WTC11 (cell line): ENCODE results near the gene MAP1LC3C. TPM values are rescaled to one million over a fixed set of nuclear protein-coding genes. Genes with fewer than 3 reads are reported as not detected.

Experiments used
- ATAC-seq: fragments of 200-7000 bp; cut with Tn5 transposase; 2 replicates; pipeline ENCODE4 v1.10.0; 2021; ENCODE audit warnings: mild to moderate bottlenecking, moderate library complexity
- CTCF ChIA-PET: fragments of 300-600 bp; sonication (Branson Sonifier 250); formaldehyde crosslinking; loops from one replicate; lab custom pipeline; 2021; ENCODE audit warnings: antibody characterized with exemption; lab: Charles Lee
- POLR2A ChIA-PET: fragments of 350-600 bp; sonication (Branson Sonifier 250); formaldehyde crosslinking; loops from one replicate; lab custom pipeline; 2021; ENCODE audit warnings: antibody characterized with exemption; lab: Charles Lee
- DNase-seq: peaks from one replicate; pipeline ENCODE4 v3.0.0; 2021; ENCODE audit warnings: low spot score
- H3K27ac Mint-ChIP-seq: 2 replicates; pipeline ENCODE4 v1.8.0; 2021; ENCODE audit warnings: mixed read lengths
- H3K27me3 Mint-ChIP-seq: 2 replicates; pipeline ENCODE4 v1.8.0; 2021; ENCODE audit warnings: low read depth, mild to moderate bottlenecking, moderate library complexity, mixed read lengths
- H3K36me3 Mint-ChIP-seq: 2 replicates; pipeline ENCODE4 v1.8.0; 2021; ENCODE audit warnings: mixed read lengths
- H3K4me1 Mint-ChIP-seq: 2 replicates; pipeline ENCODE4 v1.8.0; 2022; ENCODE audit warnings: mixed read lengths
- H3K4me3 Mint-ChIP-seq: 2 replicates; pipeline ENCODE4 v1.8.0; 2021; ENCODE audit warnings: mild to moderate bottlenecking, moderate library complexity, mixed read lengths
- H3K9me3 Mint-ChIP-seq: 2 replicates; pipeline ENCODE4 v1.8.0; 2021; ENCODE audit warnings: mixed read lengths
- JUN ChIP-seq: sonication (generic); formaldehyde crosslinking; IDR thresholded peaks from 2 replicates; pipeline ENCODE4 v1.8.0; 2023; ENCODE audit warnings: mild to moderate bottlenecking, missing genetic modification reagents
- KAT7 ChIP-seq: sonication (generic); formaldehyde crosslinking; IDR thresholded peaks from 2 replicates; pipeline ENCODE4 v1.8.1; 2023; ENCODE audit warnings: missing genetic modification reagents, mild to moderate bottlenecking, borderline replicate concordance
- RORB ChIP-seq: fragments of 250-450 bp; sonication (Bioruptor Pico); IDR thresholded peaks from 2 replicates; pipeline ENCODE4 v1.9.0; 2021; ENCODE audit warnings: mild to moderate bottlenecking
- SMAD3 ChIP-seq: sonication (generic); formaldehyde crosslinking; IDR thresholded peaks from 2 replicates; pipeline ENCODE4 v1.8.0; 2022; ENCODE audit warnings: missing genetic modification reagents, mild to moderate bottlenecking, borderline replicate concordance
- SP1 ChIP-seq: sonication (generic); formaldehyde crosslinking; conservative IDR thresholded peaks from 2 replicates; pipeline ENCODE4 v1.8.1; 2022; ENCODE audit warnings: missing genetic modification reagents
- TP53 ChIP-seq: sonication (generic); formaldehyde crosslinking; IDR thresholded peaks from 2 replicates; pipeline ENCODE4 v1.8.1; 2023; ENCODE audit warnings: mild to moderate bottlenecking, missing genetic modification reagents
- ZNF121 ChIP-seq: sonication (generic); formaldehyde crosslinking; IDR thresholded peaks from 2 replicates; pipeline ENCODE4 v1.8.0; 2023; ENCODE audit warnings: missing genetic modification reagents
- ZNF138 ChIP-seq: sonication (generic); formaldehyde crosslinking; conservative IDR thresholded peaks from 2 replicates; pipeline ENCODE4 v1.8.1; 2022; ENCODE audit warnings: mild to moderate bottlenecking, moderate library complexity, missing genetic modification reagents
- ZNF317 ChIP-seq: sonication (generic); formaldehyde crosslinking; IDR thresholded peaks from 2 replicates; pipeline ENCODE4 v1.8.1; 2023; ENCODE audit warnings: low read depth, mild to moderate bottlenecking, moderate library complexity, missing genetic modification reagents, borderline replicate concordance
- ZNF416 ChIP-seq: fragments of 250-450 bp; sonication (Bioruptor Pico); IDR thresholded peaks from 2 replicates; pipeline ENCODE4 v1.9.0; 2021; ENCODE audit warnings: mild to moderate bottlenecking, inconsistent platforms
- total RNA-seq: library from RNA; stranded (reverse); gene quantifications from 3 replicates; pipeline ENCODE4 v1.2.3, GENCODE V29; 2021
- TF ChIP-seq, protein P1 (sequence below): fragments of 250-450 bp; sonication (Bioruptor Pico); IDR thresholded peaks from 2 replicates; pipeline ENCODE4 v1.9.0; 2021; ENCODE audit warnings: moderate library complexity, mild to moderate bottlenecking, inconsistent platforms, borderline replicate concordance
- TF ChIP-seq, protein P2 (sequence below): sonication (generic); formaldehyde crosslinking; IDR thresholded peaks from 2 replicates; pipeline ENCODE4 v1.8.1; 2023; ENCODE audit warnings: mild to moderate bottlenecking, missing genetic modification reagents, moderate library complexity
- TF ChIP-seq, protein P3 (sequence below): sonication (generic); formaldehyde crosslinking; IDR thresholded peaks from 2 replicates; pipeline ENCODE4 v1.8.1; 2023; ENCODE audit warnings: mild to moderate bottlenecking, missing genetic modification reagents, moderate library complexity
- TF ChIP-seq, protein P4 (sequence below): sonication (generic); formaldehyde crosslinking; IDR thresholded peaks from 2 replicates; pipeline ENCODE4 v1.8.1; 2023; ENCODE audit warnings: mild to moderate bottlenecking, missing genetic modification reagents, borderline replicate concordance
- TF ChIP-seq, protein P5 (sequence below): fragments of 250-450 bp; sonication (Bioruptor Pico); IDR thresholded peaks from 2 replicates; pipeline ENCODE4 v1.8.0; 2021; ENCODE audit warnings: mild to moderate bottlenecking
- TF ChIP-seq, protein P6 (sequence below): fragments of 250-450 bp; sonication (Bioruptor Pico); IDR thresholded peaks from 2 replicates; pipeline ENCODE4 v1.9.0; 2021; ENCODE audit warnings: mild to moderate bottlenecking, borderline replicate concordance
- TF ChIP-seq, protein P7 (sequence below): sonication (generic); formaldehyde crosslinking; conservative IDR thresholded peaks from 2 replicates; pipeline ENCODE4 v1.8.1; 2022; ENCODE audit warnings: mild to moderate bottlenecking, missing genetic modification reagents
- TF ChIP-seq, protein P8 (sequence below): sonication (generic); formaldehyde crosslinking; IDR thresholded peaks from 2 replicates; pipeline ENCODE4 v1.8.0; 2023; ENCODE audit warnings: missing genetic modification reagents, mild to moderate bottlenecking, borderline replicate concordance

MAP1LC3C gene
- total RNA-seq, 1 experiment from 2014 or later = 1.5 TPM

DNA sequence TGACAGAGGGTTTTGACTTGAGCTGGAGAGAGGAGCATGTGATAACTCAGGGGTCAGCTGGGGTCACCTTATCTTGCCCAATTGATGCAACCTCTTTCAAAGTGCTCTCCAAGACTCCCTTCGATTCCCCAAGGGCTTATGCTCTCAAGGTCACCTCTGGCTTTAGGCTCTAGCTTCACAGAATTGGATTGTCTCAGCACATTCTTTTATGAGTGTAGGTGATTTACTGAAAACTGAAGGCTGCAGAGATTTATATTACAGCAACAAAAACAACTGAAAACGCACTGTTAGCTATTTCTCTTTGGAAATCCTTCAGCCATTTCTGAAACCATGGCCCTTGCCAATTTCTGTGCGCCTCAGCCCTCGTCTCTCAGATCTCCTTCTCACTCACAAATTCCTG, 34.5 kb upstream of the MAP1LC3C start (continued):
- TF ChIP-seq, protein P1, sequence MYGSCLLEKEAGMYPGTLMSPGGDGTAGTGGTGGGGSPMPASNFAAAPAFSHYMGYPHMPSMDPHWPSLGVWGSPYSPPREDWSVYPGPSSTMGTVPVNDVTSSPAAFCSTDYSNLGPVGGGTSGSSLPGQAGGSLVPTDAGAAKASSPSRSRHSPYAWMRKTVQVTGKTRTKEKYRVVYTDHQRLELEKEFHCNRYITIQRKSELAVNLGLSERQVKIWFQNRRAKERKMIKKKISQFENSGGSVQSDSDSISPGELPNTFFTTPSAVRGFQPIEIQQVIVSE (CRISPR knock-in tag) = no peak
- TF ChIP-seq TP53 (CRISPR knock-in tag) = no peak
- TF ChIP-seq JUN (CRISPR knock-in tag) = no peak
- TF ChIP-seq ZNF121 (CRISPR knock-in tag) = no peak
- TF ChIP-seq, protein P2, sequence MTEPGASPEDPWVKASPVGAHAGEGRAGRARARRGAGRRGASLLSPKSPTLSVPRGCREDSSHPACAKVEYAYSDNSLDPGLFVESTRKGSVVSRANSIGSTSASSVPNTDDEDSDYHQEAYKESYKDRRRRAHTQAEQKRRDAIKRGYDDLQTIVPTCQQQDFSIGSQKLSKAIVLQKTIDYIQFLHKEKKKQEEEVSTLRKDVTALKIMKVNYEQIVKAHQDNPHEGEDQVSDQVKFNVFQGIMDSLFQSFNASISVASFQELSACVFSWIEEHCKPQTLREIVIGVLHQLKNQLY = no peak
- no peak for TF ChIP-seq ZNF138
- TF ChIP-seq, protein P3, sequence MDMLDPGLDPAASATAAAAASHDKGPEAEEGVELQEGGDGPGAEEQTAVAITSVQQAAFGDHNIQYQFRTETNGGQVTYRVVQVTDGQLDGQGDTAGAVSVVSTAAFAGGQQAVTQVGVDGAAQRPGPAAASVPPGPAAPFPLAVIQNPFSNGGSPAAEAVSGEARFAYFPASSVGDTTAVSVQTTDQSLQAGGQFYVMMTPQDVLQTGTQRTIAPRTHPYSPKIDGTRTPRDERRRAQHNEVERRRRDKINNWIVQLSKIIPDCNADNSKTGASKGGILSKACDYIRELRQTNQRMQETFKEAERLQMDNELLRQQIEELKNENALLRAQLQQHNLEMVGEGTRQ (CRISPR knock-in tag) = no peak
- TF ChIP-seq, protein P4, sequence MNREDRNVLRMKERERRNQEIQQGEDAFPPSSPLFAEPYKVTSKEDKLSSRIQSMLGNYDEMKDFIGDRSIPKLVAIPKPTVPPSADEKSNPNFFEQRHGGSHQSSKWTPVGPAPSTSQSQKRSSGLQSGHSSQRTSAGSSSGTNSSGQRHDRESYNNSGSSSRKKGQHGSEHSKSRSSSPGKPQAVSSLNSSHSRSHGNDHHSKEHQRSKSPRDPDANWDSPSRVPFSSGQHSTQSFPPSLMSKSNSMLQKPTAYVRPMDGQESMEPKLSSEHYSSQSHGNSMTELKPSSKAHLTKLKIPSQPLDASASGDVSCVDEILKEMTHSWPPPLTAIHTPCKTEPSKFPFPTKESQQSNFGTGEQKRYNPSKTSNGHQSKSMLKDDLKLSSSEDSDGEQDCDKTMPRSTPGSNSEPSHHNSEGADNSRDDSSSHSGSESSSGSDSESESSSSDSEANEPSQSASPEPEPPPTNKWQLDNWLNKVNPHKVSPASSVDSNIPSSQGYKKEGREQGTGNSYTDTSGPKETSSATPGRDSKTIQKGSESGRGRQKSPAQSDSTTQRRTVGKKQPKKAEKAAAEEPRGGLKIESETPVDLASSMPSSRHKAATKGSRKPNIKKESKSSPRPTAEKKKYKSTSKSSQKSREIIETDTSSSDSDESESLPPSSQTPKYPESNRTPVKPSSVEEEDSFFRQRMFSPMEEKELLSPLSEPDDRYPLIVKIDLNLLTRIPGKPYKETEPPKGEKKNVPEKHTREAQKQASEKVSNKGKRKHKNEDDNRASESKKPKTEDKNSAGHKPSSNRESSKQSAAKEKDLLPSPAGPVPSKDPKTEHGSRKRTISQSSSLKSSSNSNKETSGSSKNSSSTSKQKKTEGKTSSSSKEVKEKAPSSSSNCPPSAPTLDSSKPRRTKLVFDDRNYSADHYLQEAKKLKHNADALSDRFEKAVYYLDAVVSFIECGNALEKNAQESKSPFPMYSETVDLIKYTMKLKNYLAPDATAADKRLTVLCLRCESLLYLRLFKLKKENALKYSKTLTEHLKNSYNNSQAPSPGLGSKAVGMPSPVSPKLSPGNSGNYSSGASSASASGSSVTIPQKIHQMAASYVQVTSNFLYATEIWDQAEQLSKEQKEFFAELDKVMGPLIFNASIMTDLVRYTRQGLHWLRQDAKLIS (CRISPR knock-in tag) = no peak
- TF ChIP-seq, protein P5, sequence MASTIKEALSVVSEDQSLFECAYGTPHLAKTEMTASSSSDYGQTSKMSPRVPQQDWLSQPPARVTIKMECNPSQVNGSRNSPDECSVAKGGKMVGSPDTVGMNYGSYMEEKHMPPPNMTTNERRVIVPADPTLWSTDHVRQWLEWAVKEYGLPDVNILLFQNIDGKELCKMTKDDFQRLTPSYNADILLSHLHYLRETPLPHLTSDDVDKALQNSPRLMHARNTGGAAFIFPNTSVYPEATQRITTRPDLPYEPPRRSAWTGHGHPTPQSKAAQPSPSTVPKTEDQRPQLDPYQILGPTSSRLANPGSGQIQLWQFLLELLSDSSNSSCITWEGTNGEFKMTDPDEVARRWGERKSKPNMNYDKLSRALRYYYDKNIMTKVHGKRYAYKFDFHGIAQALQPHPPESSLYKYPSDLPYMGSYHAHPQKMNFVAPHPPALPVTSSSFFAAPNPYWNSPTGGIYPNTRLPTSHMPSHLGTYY (CRISPR knock-in tag) = no peak
- TF ChIP-seq, protein P6, sequence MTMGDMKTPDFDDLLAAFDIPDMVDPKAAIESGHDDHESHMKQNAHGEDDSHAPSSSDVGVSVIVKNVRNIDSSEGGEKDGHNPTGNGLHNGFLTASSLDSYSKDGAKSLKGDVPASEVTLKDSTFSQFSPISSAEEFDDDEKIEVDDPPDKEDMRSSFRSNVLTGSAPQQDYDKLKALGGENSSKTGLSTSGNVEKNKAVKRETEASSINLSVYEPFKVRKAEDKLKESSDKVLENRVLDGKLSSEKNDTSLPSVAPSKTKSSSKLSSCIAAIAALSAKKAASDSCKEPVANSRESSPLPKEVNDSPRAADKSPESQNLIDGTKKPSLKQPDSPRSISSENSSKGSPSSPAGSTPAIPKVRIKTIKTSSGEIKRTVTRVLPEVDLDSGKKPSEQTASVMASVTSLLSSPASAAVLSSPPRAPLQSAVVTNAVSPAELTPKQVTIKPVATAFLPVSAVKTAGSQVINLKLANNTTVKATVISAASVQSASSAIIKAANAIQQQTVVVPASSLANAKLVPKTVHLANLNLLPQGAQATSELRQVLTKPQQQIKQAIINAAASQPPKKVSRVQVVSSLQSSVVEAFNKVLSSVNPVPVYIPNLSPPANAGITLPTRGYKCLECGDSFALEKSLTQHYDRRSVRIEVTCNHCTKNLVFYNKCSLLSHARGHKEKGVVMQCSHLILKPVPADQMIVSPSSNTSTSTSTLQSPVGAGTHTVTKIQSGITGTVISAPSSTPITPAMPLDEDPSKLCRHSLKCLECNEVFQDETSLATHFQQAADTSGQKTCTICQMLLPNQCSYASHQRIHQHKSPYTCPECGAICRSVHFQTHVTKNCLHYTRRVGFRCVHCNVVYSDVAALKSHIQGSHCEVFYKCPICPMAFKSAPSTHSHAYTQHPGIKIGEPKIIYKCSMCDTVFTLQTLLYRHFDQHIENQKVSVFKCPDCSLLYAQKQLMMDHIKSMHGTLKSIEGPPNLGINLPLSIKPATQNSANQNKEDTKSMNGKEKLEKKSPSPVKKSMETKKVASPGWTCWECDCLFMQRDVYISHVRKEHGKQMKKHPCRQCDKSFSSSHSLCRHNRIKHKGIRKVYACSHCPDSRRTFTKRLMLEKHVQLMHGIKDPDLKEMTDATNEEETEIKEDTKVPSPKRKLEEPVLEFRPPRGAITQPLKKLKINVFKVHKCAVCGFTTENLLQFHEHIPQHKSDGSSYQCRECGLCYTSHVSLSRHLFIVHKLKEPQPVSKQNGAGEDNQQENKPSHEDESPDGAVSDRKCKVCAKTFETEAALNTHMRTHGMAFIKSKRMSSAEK (CRISPR knock-in tag) = no peak
- TF ChIP-seq RORB (CRISPR knock-in tag) = no peak
- TF ChIP-seq SMAD3 (CRISPR knock-in tag) = no peak
- TF ChIP-seq, protein P7, sequence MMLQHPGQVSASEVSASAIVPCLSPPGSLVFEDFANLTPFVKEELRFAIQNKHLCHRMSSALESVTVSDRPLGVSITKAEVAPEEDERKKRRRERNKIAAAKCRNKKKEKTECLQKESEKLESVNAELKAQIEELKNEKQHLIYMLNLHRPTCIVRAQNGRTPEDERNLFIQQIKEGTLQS (CRISPR knock-in tag) = no peak

DNA sequence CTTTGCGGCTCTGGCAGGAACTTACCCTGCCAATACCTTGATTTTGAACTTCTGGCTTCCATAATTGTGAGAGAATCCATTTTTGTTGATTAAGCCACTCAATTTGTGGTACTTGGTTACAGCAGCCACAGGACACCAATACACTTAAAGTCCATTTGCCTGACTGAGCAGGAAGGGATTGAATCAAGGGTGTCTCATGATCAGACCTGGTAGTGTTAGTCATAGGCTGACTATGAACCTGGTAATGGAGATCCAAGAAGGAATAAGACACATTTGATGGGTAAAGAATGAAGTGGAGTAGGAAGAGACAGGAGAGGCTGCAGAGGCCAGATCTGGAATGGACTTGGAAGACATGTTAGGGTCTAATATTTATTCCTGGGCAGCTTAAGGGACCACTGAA, 31.2 kb upstream of the MAP1LC3C start:
- Mint-ChIP-seq H3K4me3 (no peak overlapping the region), H3K36me3 (peaks cover 3% of the 10 kb centered on the region; the same call in 1 of the 2 replicates), H3K27ac (no peak overlapping the region), H3K27me3 (no peaks in the 10 kb centered on the region), H3K9me3 (peaks cover 10% of the 10 kb centered on the region), H3K4me1 (no peaks in the 10 kb centered on the region)
- DNase-seq (no peak), ATAC-seq (no peak)
- ChIA-PET CTCF (no interaction called here), POLR2A (no interaction called here)
- TF ChIP-seq ZNF416 (CRISPR knock-in tag) (no peak), SP1 (CRISPR knock-in tag) (no peak), KAT7 (no peak), ZNF317 (CRISPR knock-in tag) (no peak)
- TF ChIP-seq, protein P8, sequence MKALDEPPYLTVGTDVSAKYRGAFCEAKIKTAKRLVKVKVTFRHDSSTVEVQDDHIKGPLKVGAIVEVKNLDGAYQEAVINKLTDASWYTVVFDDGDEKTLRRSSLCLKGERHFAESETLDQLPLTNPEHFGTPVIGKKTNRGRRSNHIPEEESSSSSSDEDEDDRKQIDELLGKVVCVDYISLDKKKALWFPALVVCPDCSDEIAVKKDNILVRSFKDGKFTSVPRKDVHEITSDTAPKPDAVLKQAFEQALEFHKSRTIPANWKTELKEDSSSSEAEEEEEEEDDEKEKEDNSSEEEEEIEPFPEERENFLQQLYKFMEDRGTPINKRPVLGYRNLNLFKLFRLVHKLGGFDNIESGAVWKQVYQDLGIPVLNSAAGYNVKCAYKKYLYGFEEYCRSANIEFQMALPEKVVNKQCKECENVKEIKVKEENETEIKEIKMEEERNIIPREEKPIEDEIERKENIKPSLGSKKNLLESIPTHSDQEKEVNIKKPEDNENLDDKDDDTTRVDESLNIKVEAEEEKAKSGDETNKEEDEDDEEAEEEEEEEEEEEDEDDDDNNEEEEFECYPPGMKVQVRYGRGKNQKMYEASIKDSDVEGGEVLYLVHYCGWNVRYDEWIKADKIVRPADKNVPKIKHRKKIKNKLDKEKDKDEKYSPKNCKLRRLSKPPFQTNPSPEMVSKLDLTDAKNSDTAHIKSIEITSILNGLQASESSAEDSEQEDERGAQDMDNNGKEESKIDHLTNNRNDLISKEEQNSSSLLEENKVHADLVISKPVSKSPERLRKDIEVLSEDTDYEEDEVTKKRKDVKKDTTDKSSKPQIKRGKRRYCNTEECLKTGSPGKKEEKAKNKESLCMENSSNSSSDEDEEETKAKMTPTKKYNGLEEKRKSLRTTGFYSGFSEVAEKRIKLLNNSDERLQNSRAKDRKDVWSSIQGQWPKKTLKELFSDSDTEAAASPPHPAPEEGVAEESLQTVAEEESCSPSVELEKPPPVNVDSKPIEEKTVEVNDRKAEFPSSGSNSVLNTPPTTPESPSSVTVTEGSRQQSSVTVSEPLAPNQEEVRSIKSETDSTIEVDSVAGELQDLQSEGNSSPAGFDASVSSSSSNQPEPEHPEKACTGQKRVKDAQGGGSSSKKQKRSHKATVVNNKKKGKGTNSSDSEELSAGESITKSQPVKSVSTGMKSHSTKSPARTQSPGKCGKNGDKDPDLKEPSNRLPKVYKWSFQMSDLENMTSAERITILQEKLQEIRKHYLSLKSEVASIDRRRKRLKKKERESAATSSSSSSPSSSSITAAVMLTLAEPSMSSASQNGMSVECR = no peak
- TF ChIP-seq, protein P1 (CRISPR knock-in tag) = no peak
